HAP-1 (cell line): ENCODE measurements around the gene RPLP2.

ENCODE experiments used
- DNase-seq, 2 experiments: peaks; one replicate each; pipeline ENCODE4 v3.0.0-alpha.2; 2016 to 2020; ENCODE audit warnings: low spot score in 2 of 2
- H3K27me3 ChIP-seq: fragments of 250-450 bp; sonication (Bioruptor Pico); 2 replicates; pipeline ENCODE4 v1.5.1; 2020; ENCODE audit warnings: low read depth, mild to moderate bottlenecking, moderate library complexity
- H3K36me3 ChIP-seq: fragments of 250-450 bp; sonication (Bioruptor Pico); replicated peaks from 2 replicates; pipeline ENCODE4 v1.5.1; 2020; ENCODE audit warnings: mild to moderate bottlenecking
- H3K4me1 ChIP-seq: fragments of 250-450 bp; sonication (Bioruptor Pico); 2 replicates; pipeline ENCODE4 v1.5.1; 2020; ENCODE audit warnings: mild to moderate bottlenecking
- H3K4me3 ChIP-seq: fragments of 250-450 bp; sonication (Bioruptor Pico); 2 replicates; pipeline ENCODE4 v1.5.1; 2020; ENCODE audit warnings: mild to moderate bottlenecking, moderate library complexity
- H3K9me3 ChIP-seq: fragments of 250-450 bp; sonication (Bioruptor Pico); 2 replicates; pipeline ENCODE4 v1.5.1; 2020; ENCODE audit warnings: mild to moderate bottlenecking, moderate library complexity
- in situ Hi-C: fragments of 300-500 bp; cut with MboI; formaldehyde crosslinking; loops from 3 replicates; pipeline ENCODE4 v1.14.3; 2020; ENCODE audit warnings: low sequenced_read_pairs, inconsistent platforms, mixed read lengths

The RPLP2 gene

GRCh38 chr11:778976-779954 lies 30.5 kb upstream of the RPLP2 start:
- H3K4me3 ChIP-seq, result no peak overlapping the region
- DNase-seq, result no peak
- H3K4me1 ChIP-seq, result peaks cover 11% of the 10 kb centered on the region
- H3K9me3 ChIP-seq, result no peaks in the 10 kb centered on the region
- peaks cover 17% of the 10 kb centered on the region for H3K36me3 ChIP-seq
- in situ Hi-C loops, result no loop called here
- H3K27me3 ChIP-seq, result no peaks in the 10 kb centered on the region

GRCh38 chr11:779955-780532 lies 29.7 kb upstream of the RPLP2 start:
- no peak overlapping the region for H3K4me3 ChIP-seq
- H3K27me3 ChIP-seq, result no peaks in the 10 kb centered on the region
- peaks cover 11% of the 10 kb centered on the region for H3K4me1 ChIP-seq
- in situ Hi-C loops, result no loop called here
- DNase-seq, result no peak
- H3K9me3 ChIP-seq, result no peaks in the 10 kb centered on the region
- peaks cover 12% of the 10 kb centered on the region for H3K36me3 ChIP-seq

- H3K9me3 ChIP-seq, result no peaks in the 10 kb centered on the region
Observed at GRCh38 chr11:782264-783174, 27.2 kb upstream of the RPLP2 start.

GRCh38 chr11:783581-784015 lies 26.2 kb upstream of the RPLP2 start:
- Histone ChIP-seq H3K36me3 (peaks cover 7% of the 10 kb centered on the region), H3K27me3 (no peaks in the 10 kb centered on the region), H3K4me3 (no peak overlapping the region), H3K4me1 (peaks cover under 1% of the 10 kb centered on the region; the same call in 1 of the 2 replicates), H3K9me3 (no peaks in the 10 kb centered on the region)
- in situ Hi-C loops, result no loop called here
- DNase-seq, result peak in 1 of 2 experiments; percentile 60

More at GRCh38 chr11:782264-783174, 27.2 kb upstream of the RPLP2 start:
- in situ Hi-C loops, result no loop called here
- DNase-seq, result no peak
- no peaks in the 10 kb centered on the region for H3K27me3 ChIP-seq
- peaks cover 5% of the 10 kb centered on the region for H3K4me1 ChIP-seq
- H3K36me3 ChIP-seq, result peaks cover 10% of the 10 kb centered on the region
- no peak overlapping the region for H3K4me3 ChIP-seq

GRCh38 chr11:786235-787083 lies 23.3 kb upstream of the RPLP2 start:
- Histone ChIP-seq H3K9me3 (no peaks in the 10 kb centered on the region), H3K27me3 (no peaks in the 10 kb centered on the region), H3K4me1 (no peaks in the 10 kb centered on the region), H3K36me3 (peaks cover 2% of the 10 kb centered on the region; the same call in 1 of the 2 replicates), H3K4me3 (no peak overlapping the region)
- in situ Hi-C loops, result no loop called here
- DNase-seq, result no peak

- H3K4me3 ChIP-seq, result no peak overlapping the region
- no peaks in the 10 kb centered on the region for H3K9me3 ChIP-seq
- in situ Hi-C loops, result no loop called here
- DNase-seq, result no peak
- peaks cover 7% of the 10 kb centered on the region; the same call in 1 of the 2 replicates for H3K36me3 ChIP-seq
- H3K27me3 ChIP-seq, result no peaks in the 10 kb centered on the region
- no peaks in the 10 kb centered on the region for H3K4me1 ChIP-seq
Observed at GRCh38 chr11:787084-787675, 22.6 kb upstream of the RPLP2 start.

GRCh38 chr11:788009-788640 lies 21.6 kb upstream of the RPLP2 start:
- in situ Hi-C loops, result no loop called here
- Histone ChIP-seq H3K4me1 (no peaks in the 10 kb centered on the region), H3K9me3 (no peaks in the 10 kb centered on the region), H3K27me3 (no peaks in the 10 kb centered on the region), H3K36me3 (peaks cover 9% of the 10 kb centered on the region; the same call in 1 of the 2 replicates), H3K4me3 (no peak overlapping the region)
- DNase-seq, result no peak

- H3K27me3 ChIP-seq, result no peaks in the 10 kb centered on the region
- peaks cover 19% of the 10 kb centered on the region for H3K36me3 ChIP-seq
- no peaks in the 10 kb centered on the region for H3K4me1 ChIP-seq
- no peaks in the 10 kb centered on the region for H3K9me3 ChIP-seq
- no peak for DNase-seq
- no peak overlapping the region for H3K4me3 ChIP-seq
- in situ Hi-C loops, result no loop called here
Observed at GRCh38 chr11:788953-789940, 20.5 kb upstream of the RPLP2 start.

GRCh38 chr11:789943-790342 lies 19.8 kb upstream of the RPLP2 start, which contains the start of gene CEND1:
Gene CEND1 (minus strand): TSS chr11:790090. CDS start chr11:788576, 1,514 bp downstream.
- Histone ChIP-seq H3K27me3 (no peaks in the 10 kb centered on the region), H3K4me1 (no peaks in the 10 kb centered on the region), H3K9me3 (no peaks in the 10 kb centered on the region), H3K36me3 (peaks cover 24% of the 10 kb centered on the region), H3K4me3 (no peak within 1 kb of the TSS)
- in situ Hi-C loops, result no loop called here
- no peak for DNase-seq

- in situ Hi-C loops, result no loop called here
- Histone ChIP-seq H3K4me3 (no peak overlapping the region), H3K4me1 (peaks cover 3% of the 10 kb centered on the region), H3K9me3 (no peaks in the 10 kb centered on the region), H3K36me3 (peaks cover 24% of the 10 kb centered on the region), H3K27me3 (no peaks in the 10 kb centered on the region)
- peak in 1 of 2 experiments; percentile 53 for DNase-seq
Observed at GRCh38 chr11:790721-791564, 18.8 kb upstream of the RPLP2 start.
